Stimulated activated CD8-positive, alpha-beta memory T cell treated with anti-CD3 and anti-CD28 coated beads, Interleukin-7, amount 100 ng/mL, for 4 hours (primary cell): ENCODE data around the gene APOA4.
"Not testable (repeated sequence)": the region's sequence is repeated elsewhere in the genome, so short reads cannot be mapped to it uniquely, and the experiment has no call there.

Source experiments
- DNase-seq, 2 donors: peaks; one replicate each; pipeline ENCODE4 v3.0.0-alpha.2; 2020; ENCODE audit warnings: low read depth in 2 of 2

The APOA4 gene

GRCh38 chr11:116849060-116849459, 26.0 kb upstream of the APOA4 start:
- no peak for DNase-seq

GRCh38 chr11:116847612-116848011, 24.5 kb upstream of the APOA4 start:
- no peak for DNase-seq

- DNase-seq: no peak
Measured at GRCh38 chr11:116844722-116845121, 21.6 kb upstream of the APOA4 start.

GRCh38 chr11:116843661-116844060, 20.6 kb upstream of the APOA4 start:
- no peak for DNase-seq

- no peak for DNase-seq
Measured at GRCh38 chr11:116842909-116843308, 19.8 kb upstream of the APOA4 start.

DNA sequence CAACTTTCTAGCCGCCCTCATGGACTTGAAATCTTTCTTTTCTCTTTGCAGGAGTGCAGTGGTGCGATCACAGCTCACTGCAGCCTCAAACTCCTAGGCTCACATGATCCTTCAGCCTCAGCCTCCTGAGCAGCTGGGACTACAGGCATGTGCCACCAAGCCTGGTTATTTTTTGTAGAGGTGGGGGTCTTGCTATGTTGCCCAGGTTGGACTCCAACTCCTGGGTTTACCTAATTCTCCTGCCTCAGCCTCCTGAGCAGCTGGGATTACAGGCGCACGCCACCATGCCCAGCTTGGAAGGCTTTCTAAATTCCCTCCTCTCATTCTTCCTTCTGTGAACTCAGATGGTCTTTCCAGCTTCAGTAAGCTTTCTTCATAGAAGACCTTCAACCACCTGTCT, 19.0 kb upstream of the APOA4 start:
- DNase-seq: no peak

GRCh38 chr11:116840746-116841296, 17.7 kb upstream of the APOA4 start:
- no peak for DNase-seq

- no peak for DNase-seq
Measured at GRCh38 chr11:116840224-116840745, 17.2 kb upstream of the APOA4 start.

- DNase-seq: no peak
Measured at GRCh38 chr11:116838321-116839084, 15.4 kb upstream of the APOA4 start.

DNA sequence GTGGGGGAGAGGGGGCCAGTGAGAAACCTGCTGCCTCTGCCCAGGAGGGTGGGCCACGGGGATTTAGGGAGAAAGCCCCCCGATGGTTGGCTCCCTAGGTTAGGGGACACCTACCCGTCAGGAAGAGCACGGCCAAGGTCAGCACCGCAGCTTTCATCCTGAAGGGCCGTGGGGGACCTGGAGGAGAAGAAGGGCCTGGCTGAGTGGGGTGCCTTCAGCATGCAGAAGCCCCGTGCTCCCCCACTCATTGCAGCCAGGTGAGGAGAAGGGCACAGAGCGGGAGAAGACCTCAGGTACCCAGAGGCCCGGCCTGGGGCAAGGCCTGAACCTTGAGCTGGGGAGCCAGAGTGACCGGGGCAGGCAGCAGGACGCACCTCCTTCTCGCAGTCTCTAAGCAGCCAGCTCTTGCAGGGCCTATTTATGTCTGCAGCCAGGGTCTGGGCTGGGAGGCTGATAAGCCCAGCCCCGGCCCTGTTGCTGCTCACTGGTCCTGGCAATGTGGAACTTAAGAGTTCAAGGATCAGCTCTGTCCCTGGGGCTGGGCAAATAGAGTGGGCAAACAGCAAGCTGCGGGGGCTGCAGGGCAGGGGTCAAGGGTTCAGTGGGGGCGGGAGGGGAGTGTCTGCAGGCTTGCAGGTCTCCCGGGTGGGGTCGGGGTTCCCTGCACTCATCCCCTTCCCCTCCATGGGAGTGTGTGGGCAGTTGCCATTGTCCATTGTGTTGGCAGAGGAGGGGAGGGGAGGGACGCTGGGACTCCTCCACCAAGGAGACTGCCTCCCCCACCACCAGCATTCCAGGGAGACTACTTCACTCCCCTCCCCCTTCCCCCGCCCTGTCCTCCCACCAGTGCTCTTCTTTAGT, 14.4 kb upstream of the APOA4 start, which contains the start of gene APOA1:
APOA1 (minus strand) TSS at position 392 of the 861 bp plus-strand sequence; CDS start at position 157, 235 bp downstream.
- DNase-seq: no peak

DNA sequence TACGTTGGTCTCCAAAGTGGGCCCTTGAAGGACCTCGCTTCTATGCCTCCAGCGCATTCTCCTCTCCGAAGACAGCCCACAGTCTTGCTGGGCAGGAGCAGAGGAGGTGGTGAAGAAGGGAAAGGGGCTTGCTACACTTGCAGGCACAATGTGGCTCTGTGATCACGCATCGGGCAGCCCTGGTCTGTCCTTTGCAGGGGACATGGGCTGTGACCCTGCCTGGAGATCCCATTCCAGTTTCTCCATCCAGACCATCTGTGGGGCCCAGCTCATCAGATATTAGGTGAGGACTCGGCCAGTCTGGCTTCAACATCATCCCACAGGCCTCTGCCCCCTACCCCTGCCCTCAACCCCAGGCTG, 13.5 kb upstream of the APOA4 start:
- DNase-seq: no peak

GRCh38 chr11:116835791-116836631, 12.9 kb upstream of the APOA4 start:
- DNase-seq: peak; percentile 52 to 74

GRCh38 chr11:116835042-116835772, 12.1 kb upstream of the APOA4 start:
- DNase-seq: no peak

- DNase-seq: not testable (repeated sequence)
Measured at GRCh38 chr11:116834535-116835041, 11.5 kb upstream of the APOA4 start.

DNA sequence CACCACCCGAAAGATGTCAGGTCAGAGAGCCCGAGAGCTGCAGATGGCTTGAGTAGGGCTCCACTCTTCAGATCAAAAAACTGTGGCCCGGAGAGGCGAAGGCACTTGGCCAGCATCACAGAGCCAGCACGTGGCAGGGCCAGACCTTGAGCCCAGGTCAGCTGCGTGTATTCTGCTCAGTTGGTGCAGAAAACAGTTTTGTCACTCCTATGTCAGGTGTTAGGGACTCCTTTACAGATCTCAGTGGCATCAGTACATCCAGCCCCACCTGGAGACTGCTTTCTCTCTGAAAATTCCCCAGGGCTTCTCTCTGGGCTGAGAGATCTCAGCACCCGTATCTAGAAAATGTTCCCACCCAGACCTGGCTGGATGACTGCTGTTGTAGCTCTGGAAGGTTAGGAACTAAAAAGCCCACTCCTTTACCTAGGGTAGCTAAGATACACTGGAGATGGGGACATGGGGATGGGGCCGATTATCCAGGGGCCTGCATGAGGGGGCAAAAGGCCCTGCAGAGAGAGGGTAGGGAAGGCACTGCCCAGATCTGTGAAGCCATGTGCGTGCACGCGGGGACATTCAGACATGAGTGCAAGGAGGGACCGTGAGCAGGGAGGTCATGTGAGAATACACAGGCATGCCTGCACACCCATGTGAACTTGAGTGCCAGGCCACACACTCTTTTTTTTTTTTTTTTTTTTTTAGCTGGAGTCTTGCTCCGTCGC, 10.9 kb upstream of the APOA4 start:
- no peak for DNase-seq

DNA sequence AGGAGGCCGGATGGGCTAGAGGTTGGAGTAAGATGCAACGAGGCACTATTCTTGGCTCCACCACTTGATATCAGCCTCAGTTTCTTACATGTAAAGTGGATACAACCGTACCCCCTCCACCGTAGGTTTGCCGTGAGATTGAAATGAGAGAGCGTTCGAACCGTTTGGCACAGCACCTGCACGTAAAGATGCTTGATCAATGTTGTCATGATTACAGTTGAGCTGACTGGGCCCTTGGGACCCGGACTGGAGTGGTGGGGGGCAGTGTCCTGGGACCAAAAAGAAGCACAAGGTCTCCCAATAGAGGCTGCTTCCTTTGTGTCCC, 10.3 kb upstream of the APOA4 start:
- no peak for DNase-seq

- no peak for DNase-seq
Measured at GRCh38 chr11:116832350-116833290, 9.5 kb upstream of the APOA4 start.

DNA sequence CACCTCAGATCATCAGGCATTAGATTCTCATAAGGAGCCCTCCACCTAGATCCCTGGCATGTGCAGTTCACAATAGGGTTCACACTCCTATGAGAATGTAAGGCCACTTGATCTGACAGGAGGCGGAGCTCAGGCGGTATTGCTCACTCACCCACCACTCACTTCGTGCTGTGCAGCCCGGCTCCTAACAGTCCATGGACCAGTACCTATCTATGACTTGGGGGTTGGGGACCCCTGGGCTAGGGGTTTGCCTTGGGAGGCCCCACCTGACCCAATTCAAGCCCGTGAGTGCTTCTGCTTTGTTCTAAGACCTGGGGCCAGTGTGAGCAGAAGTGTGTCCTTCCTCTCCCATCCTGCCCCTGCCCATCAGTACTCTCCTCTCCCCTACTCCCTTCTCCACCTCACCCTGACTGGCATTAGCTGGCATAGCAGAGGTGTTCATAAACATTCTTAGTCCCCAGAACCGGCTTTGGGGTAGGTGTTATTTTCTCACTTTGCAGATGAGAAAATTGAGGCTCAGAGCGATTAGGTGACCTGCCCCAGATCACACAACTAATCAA, 8.8 kb upstream of the APOA4 start:
- DNase-seq: no peak
